ENCODE results near the gene BZW2. TPM values are rescaled to one million over a fixed set of nuclear protein-coding genes. Genes with fewer than 3 reads are reported as not detected.
A peak's percentile ranks its signal among the peaks of the same experiment; 100 is the strongest.

Gene BZW2
- total RNA-seq, 4 donors from 2014 or later = 16.1 to 135 (median 70.9) TPM

DNA sequence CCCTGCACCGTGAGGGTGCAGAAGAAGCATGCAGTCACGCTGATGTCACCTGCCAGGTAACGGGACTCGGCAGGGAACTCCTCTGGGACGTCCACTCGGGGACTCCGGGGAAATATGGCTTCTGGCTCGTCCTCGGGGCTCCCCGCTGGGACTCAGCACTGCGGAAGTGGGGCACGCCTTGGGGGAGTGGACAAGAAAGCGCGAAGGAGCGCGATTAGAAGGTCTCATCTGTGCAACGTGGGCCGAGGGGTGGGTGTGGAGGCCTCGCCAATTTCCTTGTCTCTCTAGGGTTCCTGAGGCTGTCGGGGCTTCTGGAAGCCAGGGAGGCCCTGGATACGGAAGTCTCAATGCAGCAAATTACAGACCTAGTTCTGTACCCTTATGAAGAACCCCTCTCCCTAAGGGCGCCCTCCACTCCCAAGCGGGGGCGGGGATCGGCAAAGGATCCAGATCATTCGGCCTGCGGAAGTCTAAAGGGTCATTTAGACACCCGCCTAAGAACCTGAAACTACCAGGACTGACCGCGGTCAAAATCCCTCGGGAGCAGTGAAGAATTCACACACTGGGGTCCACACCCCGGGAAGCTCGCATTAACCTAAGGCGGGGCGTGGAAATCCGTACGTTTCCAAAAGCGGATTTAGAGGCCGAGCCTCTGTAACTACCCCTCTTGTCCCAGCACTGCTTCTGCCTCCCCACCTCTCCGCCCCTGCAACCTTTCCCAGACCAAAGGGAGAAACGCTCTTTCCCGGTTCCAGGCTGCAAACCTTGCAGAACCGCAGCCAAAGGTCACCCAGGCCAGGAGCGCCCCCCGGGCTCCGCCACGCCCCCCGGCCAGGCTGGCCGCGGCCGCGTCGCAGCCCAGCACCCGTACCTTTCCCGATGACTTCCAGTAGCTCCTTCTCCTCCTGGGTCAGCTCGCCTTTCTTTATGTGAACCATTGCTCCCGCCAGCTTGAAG, 1.1 kb upstream of the BZW2 start:
- Histone ChIP-seq H3K4me1 (peaks cover 0 to 45% (median 33%) of the 10 kb centered on the region in 4 donors), H3K36me3 (no peaks in the 10 kb centered on the region), H3K27ac (peak overlapping the region; percentile 93 to 98 (median 95)), H3K9me3 (no peaks in the 10 kb centered on the region), H3K4me3 (peak overlapping the region; percentile 60 to 88 (median 76)), H3K27me3 (no peaks in the 10 kb centered on the region)
- peak; percentile 75 for DNase-seq
- WGBS, 2 donors (ENCODE audit: low coverage in 1 of 2) = 0% methylated on average over 57 of the region's 57 CpGs; no CpG with 5 or more reads in 1 of the 2 donors
- intact Hi-C loops (cut with DNase I; ENCODE audit: low total_unique reads) (no loop called here), in situ Hi-C loops (cut with MboI; ENCODE audit: low pct_ligation_motif_present in 1 of 4, low pct_unique_long_range_greater_than_20kb in 1 of 4, low sequenced_read_pairs in 3 of 4) (no loop called here)
- TF ChIP-seq POLR2AphosphoS5 (IDR thresholded peaks at IDR 0.05) (peak in 2 of 3 donors; percentile 24 to 26), POLR2A (IDR thresholded peaks at IDR 0.05) (peak; percentile 15), EP300 (IDR thresholded peaks at IDR 0.05; ENCODE audit: low read depth) (no peak)

DNA sequence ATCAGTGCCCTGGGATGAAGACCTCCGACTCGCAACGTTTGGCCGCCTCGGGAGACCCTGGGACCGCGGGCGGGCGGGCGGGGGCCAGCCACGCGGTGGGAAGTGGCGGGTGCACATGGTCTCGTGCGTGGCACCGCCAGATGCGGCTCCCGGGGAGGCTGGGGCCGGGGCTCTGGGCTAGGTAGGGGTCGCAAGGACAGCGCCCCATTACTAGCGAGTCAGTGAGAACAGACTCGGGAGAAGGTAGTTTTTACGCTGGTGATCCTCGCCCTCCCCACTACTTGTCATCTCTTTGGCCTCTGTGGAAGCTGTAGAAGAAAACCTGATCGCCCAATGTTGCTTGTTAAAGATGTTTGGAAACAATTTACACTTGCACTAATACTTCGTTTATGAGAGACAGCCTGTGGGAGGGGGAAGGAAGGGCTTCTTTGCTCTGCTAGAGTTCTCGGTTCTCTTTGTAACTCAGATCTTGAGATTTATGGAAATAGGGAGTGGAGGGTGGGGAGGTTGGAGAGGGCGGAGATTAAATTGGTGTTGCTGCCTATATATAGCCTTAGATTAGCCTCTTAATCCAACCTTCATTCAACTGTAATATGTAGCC, 591 bp downstream of the BZW2 start:
- TF ChIP-seq POLR2AphosphoS5 (IDR thresholded peaks at IDR 0.05) = no peak
- TF ChIP-seq, protein P1, sequence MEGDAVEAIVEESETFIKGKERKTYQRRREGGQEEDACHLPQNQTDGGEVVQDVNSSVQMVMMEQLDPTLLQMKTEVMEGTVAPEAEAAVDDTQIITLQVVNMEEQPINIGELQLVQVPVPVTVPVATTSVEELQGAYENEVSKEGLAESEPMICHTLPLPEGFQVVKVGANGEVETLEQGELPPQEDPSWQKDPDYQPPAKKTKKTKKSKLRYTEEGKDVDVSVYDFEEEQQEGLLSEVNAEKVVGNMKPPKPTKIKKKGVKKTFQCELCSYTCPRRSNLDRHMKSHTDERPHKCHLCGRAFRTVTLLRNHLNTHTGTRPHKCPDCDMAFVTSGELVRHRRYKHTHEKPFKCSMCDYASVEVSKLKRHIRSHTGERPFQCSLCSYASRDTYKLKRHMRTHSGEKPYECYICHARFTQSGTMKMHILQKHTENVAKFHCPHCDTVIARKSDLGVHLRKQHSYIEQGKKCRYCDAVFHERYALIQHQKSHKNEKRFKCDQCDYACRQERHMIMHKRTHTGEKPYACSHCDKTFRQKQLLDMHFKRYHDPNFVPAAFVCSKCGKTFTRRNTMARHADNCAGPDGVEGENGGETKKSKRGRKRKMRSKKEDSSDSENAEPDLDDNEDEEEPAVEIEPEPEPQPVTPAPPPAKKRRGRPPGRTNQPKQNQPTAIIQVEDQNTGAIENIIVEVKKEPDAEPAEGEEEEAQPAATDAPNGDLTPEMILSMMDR (IDR thresholded peaks at IDR 0.05) = peak in 1 of 5 experiments; percentile 20
- TF ChIP-seq EP300 (IDR thresholded peaks at IDR 0.05; ENCODE audit: low read depth) = no peak
- Histone ChIP-seq H3K4me1 (peaks cover 0 to 59% (median 33%) of the 10 kb centered on the region in 4 donors), H3K4me3 (peak overlapping the region; percentile 60 to 88 (median 79)), H3K27ac (peak overlapping the region; percentile 93 to 98 (median 95)), H3K36me3 (no peaks in the 10 kb centered on the region), H3K9me3 (no peaks in the 10 kb centered on the region), H3K27me3 (no peaks in the 10 kb centered on the region)
- DNase-seq = peak; percentile 17
- in situ Hi-C loops (cut with MboI; ENCODE audit: low pct_ligation_motif_present in 1 of 4, low pct_unique_long_range_greater_than_20kb in 1 of 4, low sequenced_read_pairs in 3 of 4) (no loop called here), intact Hi-C loops (cut with DNase I; ENCODE audit: low total_unique reads) (no loop called here)
- WGBS, 2 donors (ENCODE audit: low coverage in 1 of 2) = 1% methylated on average over 24 of the region's 29 CpGs; no CpG with 5 or more reads in 1 of the 2 donors

DNA sequence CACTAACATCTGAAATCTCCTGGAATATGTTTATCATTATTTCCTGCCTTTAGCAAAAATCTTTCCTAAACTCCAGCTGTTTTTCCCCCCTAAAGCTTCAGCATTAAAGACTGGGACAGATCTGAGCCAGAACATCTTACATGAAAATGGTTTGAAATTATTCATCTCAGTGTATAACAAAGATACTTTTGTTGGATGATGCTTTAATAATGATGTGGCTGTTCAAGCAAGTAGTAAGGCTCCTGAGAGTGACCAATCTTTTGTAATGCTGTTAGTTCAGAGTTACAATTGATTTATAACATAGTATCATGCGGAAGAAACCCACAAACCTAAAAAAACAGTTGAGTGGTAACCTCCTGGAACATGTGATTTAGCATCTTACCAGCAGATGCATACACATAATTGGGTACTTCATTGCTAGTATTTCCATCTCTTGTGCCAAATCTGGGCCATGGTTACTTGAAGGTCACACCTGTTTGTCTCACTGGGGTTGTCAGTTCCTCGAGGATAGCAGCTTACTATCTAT, 1.5 kb downstream of the BZW2 start:
- DNase-seq = no peak
- TF ChIP-seq POLR2A (IDR thresholded peaks at IDR 0.05) (no peak), EP300 (IDR thresholded peaks at IDR 0.05; ENCODE audit: low read depth) (no peak), POLR2AphosphoS5 (IDR thresholded peaks at IDR 0.05) (no peak)
- TF ChIP-seq, protein P1 (IDR thresholded peaks at IDR 0.05) = no peak
- H3K9me3 ChIP-seq = no peaks in the 10 kb centered on the region
- H3K27me3 ChIP-seq = no peaks in the 10 kb centered on the region
- in situ Hi-C loops (cut with MboI; ENCODE audit: low pct_ligation_motif_present in 1 of 4, low pct_unique_long_range_greater_than_20kb in 1 of 4, low sequenced_read_pairs in 3 of 4) = no loop called here
- no peaks in the 10 kb centered on the region for H3K36me3 ChIP-seq
- H3K27ac ChIP-seq = peak overlapping the region in 3 of 4 donors; percentile 93 to 96 (median 94)
- intact Hi-C loops (cut with DNase I; ENCODE audit: low total_unique reads) = no loop called here
- H3K4me1 ChIP-seq = peaks cover 0 to 64% (median 35%) of the 10 kb centered on the region in 4 donors
- H3K4me3 ChIP-seq = peak overlapping the region in 2 of 4 donors; percentile 77 to 88
- 30 to 34% methylated on average over 2 of the region's 2 CpGs for WGBS, 2 donors (ENCODE audit: low coverage in 1 of 2)

DNA sequence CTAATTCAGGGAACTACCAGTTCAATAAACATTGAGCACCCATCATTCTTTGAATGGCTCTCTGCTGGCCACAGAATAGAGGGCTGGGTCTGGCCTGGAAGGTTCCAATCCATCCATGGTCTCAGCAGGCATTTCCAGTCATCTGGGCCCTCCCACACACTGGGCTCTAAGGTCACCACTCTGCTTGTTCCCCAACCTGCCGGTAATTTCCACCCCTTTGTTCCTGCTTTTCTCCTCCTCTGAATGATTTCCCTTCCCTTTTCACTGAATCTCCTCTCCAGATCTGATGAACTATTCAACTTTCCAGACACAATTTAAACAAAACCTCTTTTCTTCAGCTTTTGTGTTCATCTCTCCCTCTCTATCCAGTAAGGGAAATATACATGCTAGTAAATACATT, 2.6 kb downstream of the BZW2 start:
- intact Hi-C loops (cut with DNase I; ENCODE audit: low total_unique reads) = no loop called here
- in situ Hi-C loops (cut with MboI; ENCODE audit: low pct_ligation_motif_present in 1 of 4, low pct_unique_long_range_greater_than_20kb in 1 of 4, low sequenced_read_pairs in 3 of 4) = no loop called here
- peak overlapping the region in 1 of 4 donors; percentile 5 for H3K27ac ChIP-seq

More for the DNA sequence above, 2.6 kb downstream of the BZW2 start:
- Histone ChIP-seq H3K36me3 (no peaks in the 10 kb centered on the region), H3K4me3 (no peak overlapping the region), H3K9me3 (no peaks in the 10 kb centered on the region), H3K4me1 (peaks cover 0 to 54% (median 35%) of the 10 kb centered on the region in 4 donors), H3K27me3 (no peaks in the 10 kb centered on the region)
- TF ChIP-seq EP300 (IDR thresholded peaks at IDR 0.05; ENCODE audit: low read depth) (no peak), POLR2A (IDR thresholded peaks at IDR 0.05) (no peak), POLR2AphosphoS5 (IDR thresholded peaks at IDR 0.05) (no peak)
- TF ChIP-seq, protein P1 (IDR thresholded peaks at IDR 0.05) = no peak
- DNase-seq = no peak
- WGBS, 2 donors (ENCODE audit: low coverage in 1 of 2) = 16 to 29% methylated on average over 1 of the region's 1 CpG

Measured in transverse colon (tissue), 4 donors.